ENCODE measurements around the gene CEP70.
"Not testable (repeated sequence)": the region's sequence is repeated elsewhere in the genome, so short reads cannot be mapped to it uniquely, and the experiment has no call there.

CEP70 gene

GRCh38 chr3:138511945-138512344, 82.1 kb downstream of the CEP70 start:
- DNase-seq (ENCODE audit: low read depth): no peak

GRCh38 chr3:138509586-138509985, 84.5 kb downstream of the CEP70 start:
- DNase-seq (ENCODE audit: low read depth): no peak

GRCh38 chr3:138507524-138507923, 86.5 kb downstream of the CEP70 start:
- DNase-seq (ENCODE audit: low read depth): no peak

GRCh38 chr3:138498991-138499390, 95.1 kb downstream of the CEP70 start:
- no peak for DNase-seq (ENCODE audit: low read depth)

- no peak for DNase-seq (ENCODE audit: low read depth)
Observed at GRCh38 chr3:138497851-138498250, 96.2 kb downstream of the CEP70 start.

- DNase-seq (ENCODE audit: low read depth): no peak
Observed at GRCh38 chr3:138497021-138497420, 97.0 kb downstream of the CEP70 start.

GRCh38 chr3:138496436-138496835, 97.6 kb downstream of the CEP70 start:
- no peak for DNase-seq (ENCODE audit: low read depth)

GRCh38 chr3:138495638-138496037, 98.4 kb downstream of the CEP70 start:
- DNase-seq (ENCODE audit: low read depth): not testable (repeated sequence)

- no peak for DNase-seq (ENCODE audit: low read depth)
Observed at GRCh38 chr3:138494607-138494929, 99.5 kb downstream of the CEP70 start.

GRCh38 chr3:138493804-138494606, 100.1 kb downstream of the CEP70 start:
- no peak for DNase-seq (ENCODE audit: low read depth)

- DNase-seq (ENCODE audit: low read depth): no peak
Observed at GRCh38 chr3:138492980-138493675, 100.9 kb downstream of the CEP70 start.

- DNase-seq (ENCODE audit: low read depth): no peak
Observed at GRCh38 chr3:138491971-138492370, 102.1 kb downstream of the CEP70 start.

GRCh38 chr3:138486580-138486979, 107.5 kb downstream of the CEP70 start:
- DNase-seq (ENCODE audit: low read depth): not testable (repeated sequence)

- not testable (repeated sequence) for DNase-seq (ENCODE audit: low read depth)
Observed at GRCh38 chr3:138484672-138485071, 109.4 kb downstream of the CEP70 start.

- DNase-seq (ENCODE audit: low read depth): no peak
Observed at GRCh38 chr3:138479438-138479863, 114.6 kb downstream of the CEP70 start.

- DNase-seq (ENCODE audit: low read depth): no peak
Observed at GRCh38 chr3:138477801-138478200, 116.3 kb downstream of the CEP70 start.

GRCh38 chr3:138477120-138477519, 116.9 kb downstream of the CEP70 start:
- DNase-seq (ENCODE audit: low read depth): no peak

- no peak for DNase-seq (ENCODE audit: low read depth)
Observed at GRCh38 chr3:138476526-138476925, 117.5 kb downstream of the CEP70 start.

- no peak for DNase-seq (ENCODE audit: low read depth)
Observed at GRCh38 chr3:138474163-138474562, 119.9 kb downstream of the CEP70 start.

GRCh38 chr3:138473391-138473790, 120.7 kb downstream of the CEP70 start:
- DNase-seq (ENCODE audit: low read depth): no peak

- no peak for DNase-seq (ENCODE audit: low read depth)
Observed at GRCh38 chr3:138472141-138472825, 121.8 kb downstream of the CEP70 start.

- DNase-seq (ENCODE audit: low read depth): no peak
Observed at GRCh38 chr3:138471481-138471880, 122.6 kb downstream of the CEP70 start.

- DNase-seq (ENCODE audit: low read depth): no peak
Observed at GRCh38 chr3:138470687-138471086, 123.4 kb downstream of the CEP70 start.
